HG03521 (cell line): ENCODE results near the gene B3GNT2.
"Not testable (repeated sequence)": the region's sequence is repeated elsewhere in the genome, so short reads cannot be mapped to it uniquely, and the experiment has no call there.

Experiments
- ATAC-seq: cut with Tn5 transposase; IDR thresholded peaks from one replicate; pipeline ENCODE4 v1.9.1; 2021; ENCODE audit warnings: mild to moderate bottlenecking, moderate library complexity; ENCODE audit not compliant: unreplicated experiment

Gene B3GNT2

GRCh38 chr2:62231541-62231940, 35.6 kb downstream of the B3GNT2 start:
- ATAC-seq, result no peak

- ATAC-seq, result no peak
Measured at GRCh38 chr2:62234755-62235655, 39.1 kb downstream of the B3GNT2 start.

GRCh38 chr2:62236499-62236898, 40.6 kb downstream of the B3GNT2 start:
- no peak for ATAC-seq

- ATAC-seq, result no peak
Measured at GRCh38 chr2:62238236-62238635, 42.3 kb downstream of the B3GNT2 start.

- ATAC-seq, result no peak
Measured at GRCh38 chr2:62240546-62240945, 44.6 kb downstream of the B3GNT2 start.

- no peak for ATAC-seq
Measured at GRCh38 chr2:62243983-62244382, 48.1 kb downstream of the B3GNT2 start.

GRCh38 chr2:62248226-62248625, 52.3 kb downstream of the B3GNT2 start:
- ATAC-seq, result no peak

- no peak for ATAC-seq
Measured at GRCh38 chr2:62250239-62250638, 54.3 kb downstream of the B3GNT2 start.

GRCh38 chr2:62254424-62255266, 58.7 kb downstream of the B3GNT2 start:
- no peak for ATAC-seq

GRCh38 chr2:62257466-62257865, 61.6 kb downstream of the B3GNT2 start:
- ATAC-seq, result no peak

GRCh38 chr2:62263076-62263715, 67.3 kb downstream of the B3GNT2 start:
- ATAC-seq, result no peak

- ATAC-seq, result no peak
Measured at GRCh38 chr2:62264186-62264585, 68.3 kb downstream of the B3GNT2 start.

GRCh38 chr2:62265106-62265505, 69.2 kb downstream of the B3GNT2 start:
- no peak for ATAC-seq

- no peak for ATAC-seq
Measured at GRCh38 chr2:62266433-62267038, 70.6 kb downstream of the B3GNT2 start.

GRCh38 chr2:62267696-62268095, 71.8 kb downstream of the B3GNT2 start:
- ATAC-seq, result no peak

- ATAC-seq, result not testable (repeated sequence)
Measured at GRCh38 chr2:62268681-62269188, 72.8 kb downstream of the B3GNT2 start.

- no peak for ATAC-seq
Measured at GRCh38 chr2:62270728-62271127, 74.8 kb downstream of the B3GNT2 start.
